Esophagus squamous epithelium (tissue), 5 donors: ENCODE measurements around the gene POMT2. TPM values are rescaled to one million over a fixed set of nuclear protein-coding genes. Genes with fewer than 3 reads are reported as not detected.

Experiments used
- DNase-seq: peaks from one replicate; lab custom pipeline; 2025; lab: John Stamatoyannopoulos, UW
- H3K27ac ChIP-seq, 4 donors: fragments of 200-600 bp; sonication (generic); one replicate each; pipeline ENCODE4 v1.5.1; 2016 to 2019; ENCODE audit warnings: mild to moderate bottlenecking in 1 of 4
- H3K27me3 ChIP-seq, 4 donors: fragments of 200-600 bp; sonication (generic); 1 replicate in 3 of 4; 2 replicates in 1 of 4; pipeline versions ENCODE4 v1.5.1 to v1.6.0; 2017 to 2021; ENCODE audit warnings: antibody characterized with exemption in 1 of 4
- H3K36me3 ChIP-seq, 3 donors: fragments of 200-600 bp; sonication (generic); one replicate each; pipeline ENCODE4 v1.5.1; 2016 to 2019
- H3K4me1 ChIP-seq, 3 donors: fragments of 200-600 bp; sonication (generic); one replicate each; pipeline ENCODE4 v1.5.1; 2017 to 2019
- H3K4me3 ChIP-seq, 4 donors: fragments of 200-600 bp; sonication (generic); 1 replicate in 3 of 4; 2 replicates in 1 of 4; pipeline ENCODE4 v1.5.1; 2016 to 2019; ENCODE audit warnings: mild to moderate bottlenecking in 2 of 4, moderate library complexity in 1 of 4
- H3K9me3 ChIP-seq, 3 donors: fragments of 200-600 bp; sonication (generic); one replicate each; pipeline ENCODE4 v1.5.1; 2016 to 2019
- POLR2A ChIP-seq, 4 donors: fragments of 450-650 bp; IDR thresholded peaks; one replicate each; pipeline ENCODE4 v1.6.1; 2017; ENCODE audit warnings: antibody characterized with exemption in 4 of 4, mild to moderate bottlenecking in 4 of 4, moderate library complexity in 3 of 4
- WGBS, 2 donors: methylation state at CpG; one replicate each; pipeline ENCODE4 v1.1.5; 2018; 5-methylcytosine and 5-hydroxymethylcytosine counted together
- intact Hi-C: fragments of 100-400 bp; cut with DNase I; formaldehyde crosslinking; loops from one replicate; pipeline ENCODE4 v1.15.0; 2022
- total RNA-seq, 4 donors: library from RNA; depleted of rRNA; stranded (reverse); fragments of >200 nt; gene quantifications; one replicate each; pipeline ENCODE4 v1.1.0, GENCODE V29; 2016
- TF ChIP-seq, protein P1 (sequence below), 6 experiments: fragments of 450-650 bp in 4 of 6; fragments of 200-600 bp in 2 of 6; sonication (generic) in 2 of 6; IDR thresholded peaks; one replicate each; pipeline ENCODE4 v1.5.1; 2016 to 2019; ENCODE audit warnings: antibody characterized with exemption in 6 of 6, mild to moderate bottlenecking in 4 of 6, moderate library complexity in 4 of 6
- donor health status: DM: yes; HTN: yes; CAD: no.

Gene POMT2
- total RNA-seq, 4 donors from 2014 or later: 7.3 to 16.0 (median 8.4) TPM

DNA sequence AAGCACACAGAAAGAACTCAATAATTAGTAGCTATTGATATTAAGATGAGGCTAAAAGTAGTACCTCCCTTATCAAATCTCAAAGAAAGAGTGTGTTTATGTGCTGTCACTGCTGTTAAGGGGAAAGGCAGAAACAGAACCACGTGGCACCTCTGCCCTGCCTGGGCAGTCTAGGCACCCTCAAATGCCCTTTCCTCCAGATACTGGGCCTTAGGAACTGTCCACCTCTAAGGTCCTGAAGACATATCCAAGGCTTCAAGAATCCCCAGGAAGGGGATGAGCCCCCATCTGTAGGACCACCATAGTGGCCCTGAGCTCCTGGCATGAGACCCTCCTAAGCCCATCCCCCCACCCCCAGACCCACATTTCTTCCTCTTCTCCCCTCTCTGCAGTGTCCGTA, 78.7 kb downstream of the POMT2 start:
- intact Hi-C loops: no loop called here
- Histone ChIP-seq H3K36me3 (peaks cover 0 to 21% (median 5%) of the 10 kb centered on the region in 3 donors), H3K27me3 (no peaks in the 10 kb centered on the region), H3K27ac (no peak overlapping the region), H3K4me3 (no peak overlapping the region), H3K4me1 (no peaks in the 10 kb centered on the region), H3K9me3 (no peaks in the 10 kb centered on the region)
- DNase-seq: no peak
- WGBS, 2 donors: 9 to 23% methylated on average over 1 of the region's 2 CpGs
- TF ChIP-seq POLR2A (IDR thresholded peaks at IDR 0.05): no peak
- TF ChIP-seq, protein P1, sequence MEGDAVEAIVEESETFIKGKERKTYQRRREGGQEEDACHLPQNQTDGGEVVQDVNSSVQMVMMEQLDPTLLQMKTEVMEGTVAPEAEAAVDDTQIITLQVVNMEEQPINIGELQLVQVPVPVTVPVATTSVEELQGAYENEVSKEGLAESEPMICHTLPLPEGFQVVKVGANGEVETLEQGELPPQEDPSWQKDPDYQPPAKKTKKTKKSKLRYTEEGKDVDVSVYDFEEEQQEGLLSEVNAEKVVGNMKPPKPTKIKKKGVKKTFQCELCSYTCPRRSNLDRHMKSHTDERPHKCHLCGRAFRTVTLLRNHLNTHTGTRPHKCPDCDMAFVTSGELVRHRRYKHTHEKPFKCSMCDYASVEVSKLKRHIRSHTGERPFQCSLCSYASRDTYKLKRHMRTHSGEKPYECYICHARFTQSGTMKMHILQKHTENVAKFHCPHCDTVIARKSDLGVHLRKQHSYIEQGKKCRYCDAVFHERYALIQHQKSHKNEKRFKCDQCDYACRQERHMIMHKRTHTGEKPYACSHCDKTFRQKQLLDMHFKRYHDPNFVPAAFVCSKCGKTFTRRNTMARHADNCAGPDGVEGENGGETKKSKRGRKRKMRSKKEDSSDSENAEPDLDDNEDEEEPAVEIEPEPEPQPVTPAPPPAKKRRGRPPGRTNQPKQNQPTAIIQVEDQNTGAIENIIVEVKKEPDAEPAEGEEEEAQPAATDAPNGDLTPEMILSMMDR (IDR thresholded peaks at IDR 0.05): no peak

DNA sequence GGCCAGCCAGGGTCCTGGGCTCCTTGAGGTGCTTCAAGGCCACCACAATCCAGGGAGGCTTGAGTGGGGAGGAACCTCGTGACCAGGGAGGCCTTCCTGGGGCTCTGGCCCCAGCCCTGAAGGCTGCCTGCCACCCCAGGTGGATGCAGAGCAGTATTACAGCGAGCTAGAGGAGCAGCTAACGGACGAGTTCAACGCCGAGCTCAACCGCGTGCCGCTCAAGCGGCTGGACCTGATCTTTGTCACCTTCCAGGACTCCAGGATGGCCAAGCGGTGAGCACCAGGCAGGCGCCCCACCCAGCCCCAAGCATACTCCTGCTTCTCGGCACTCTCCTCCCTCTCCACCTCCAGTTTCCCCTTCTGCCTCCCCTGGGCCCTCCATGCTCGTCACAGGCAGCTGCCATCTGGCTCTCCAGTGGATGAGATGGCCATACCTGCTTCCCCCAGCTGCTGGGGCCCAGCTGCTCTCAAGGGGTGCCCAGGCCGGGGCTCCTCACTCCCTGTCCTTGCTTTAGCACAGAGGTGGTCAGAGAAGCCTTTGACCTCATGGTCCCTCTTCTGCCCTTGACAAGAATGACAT, 80.3 kb downstream of the POMT2 start:
- no peaks in the 10 kb centered on the region for H3K9me3 ChIP-seq
- H3K27ac ChIP-seq: no peak overlapping the region
- TF ChIP-seq, protein P1 (IDR thresholded peaks at IDR 0.05): no peak
- TF ChIP-seq POLR2A (IDR thresholded peaks at IDR 0.05): no peak
- DNase-seq: no peak
- no peaks in the 10 kb centered on the region for H3K27me3 ChIP-seq
- no peak overlapping the region for H3K4me3 ChIP-seq
- H3K4me1 ChIP-seq: no peaks in the 10 kb centered on the region
- peaks cover 0 to 12% (median 0%) of the 10 kb centered on the region in 3 donors for H3K36me3 ChIP-seq
- intact Hi-C loops: no loop called here
- WGBS, 2 donors: 77 to 88% methylated on average over 6 to 13 of the region's 15 CpGs

DNA sequence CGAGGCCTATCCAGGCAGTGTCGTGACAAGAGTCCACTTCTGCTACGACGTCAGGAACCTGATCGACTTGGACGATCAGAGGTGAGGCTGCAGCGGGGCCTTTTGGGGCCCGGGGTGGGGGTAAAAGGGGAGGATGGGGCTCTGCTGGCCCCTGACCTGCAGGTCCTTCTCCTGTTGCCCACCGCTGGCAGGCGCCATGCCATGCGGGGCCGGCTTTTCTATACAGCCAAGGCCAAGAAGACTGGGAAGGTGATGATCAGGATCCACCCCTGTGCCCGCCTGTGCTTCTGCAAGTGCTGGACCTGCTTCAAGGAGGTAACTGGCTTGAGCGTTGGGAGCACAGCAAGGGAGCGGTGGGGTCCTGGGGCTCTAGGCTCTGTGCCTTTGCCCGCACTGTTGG, 81.3 kb downstream of the POMT2 start:
- Histone ChIP-seq H3K4me1 (no peaks in the 10 kb centered on the region), H3K27ac (no peak overlapping the region), H3K9me3 (no peaks in the 10 kb centered on the region), H3K36me3 (peaks cover 0 to 12% (median 0%) of the 10 kb centered on the region in 3 donors), H3K27me3 (no peaks in the 10 kb centered on the region), H3K4me3 (no peak overlapping the region)
- intact Hi-C loops: no loop called here
- no peak for DNase-seq
- 84% methylated on average over 3 of the region's 16 CpGs; no CpG with 5 or more reads in 1 of the 2 donors for WGBS, 2 donors
- TF ChIP-seq, protein P1 (IDR thresholded peaks at IDR 0.05): no peak
- no peak for TF ChIP-seq POLR2A (IDR thresholded peaks at IDR 0.05)

DNA sequence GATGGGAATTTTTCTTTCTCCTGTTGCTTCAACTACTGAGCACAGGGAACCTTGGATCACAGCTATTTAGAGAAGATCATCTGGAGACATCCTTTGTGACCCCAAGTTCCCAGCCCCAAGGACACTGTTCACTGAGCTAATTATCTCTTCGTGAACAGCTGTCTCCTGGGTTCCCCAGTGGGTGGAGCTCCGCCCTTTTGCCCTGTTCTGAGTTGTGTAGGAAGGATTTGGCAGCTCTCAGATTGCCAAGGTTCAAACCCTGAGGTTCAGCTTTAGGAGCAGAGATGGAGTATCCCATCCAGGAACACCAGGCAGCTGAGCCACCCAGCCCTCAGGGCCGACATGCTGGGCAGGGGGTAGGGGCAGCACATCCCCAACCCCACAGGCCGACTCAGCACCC, 81.7 kb downstream of the POMT2 start:
- intact Hi-C loops: no loop called here
- no peak for DNase-seq
- Histone ChIP-seq H3K27ac (no peak overlapping the region), H3K4me1 (no peaks in the 10 kb centered on the region), H3K36me3 (peaks cover 0 to 12% (median 0%) of the 10 kb centered on the region in 3 donors), H3K9me3 (no peaks in the 10 kb centered on the region), H3K4me3 (no peak overlapping the region), H3K27me3 (no peaks in the 10 kb centered on the region)
- 50 to 53% methylated on average over 2 of the region's 4 CpGs for WGBS, 2 donors
- no peak for TF ChIP-seq POLR2A (IDR thresholded peaks at IDR 0.05)
- TF ChIP-seq, protein P1 (IDR thresholded peaks at IDR 0.05): no peak

DNA sequence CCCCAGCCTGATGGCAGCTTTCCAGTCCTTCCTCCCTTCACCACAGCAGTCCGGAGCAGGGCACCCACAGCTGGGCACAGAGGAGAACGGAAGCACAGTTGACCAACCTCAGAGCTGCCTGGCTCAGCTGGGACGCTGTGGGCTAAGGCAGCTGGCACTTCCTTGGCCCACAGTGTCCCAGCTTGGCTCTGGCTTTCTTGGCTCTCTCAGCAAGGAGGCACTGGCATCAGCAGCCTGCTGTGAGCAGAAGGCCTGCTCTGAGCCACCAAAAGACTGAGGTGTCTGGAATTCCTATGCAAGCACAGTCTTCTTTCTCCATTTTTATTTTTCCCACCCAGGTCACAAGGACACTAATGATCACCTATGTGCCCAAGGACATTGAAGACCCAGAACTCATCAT, 82.3 kb downstream of the POMT2 start:
- Histone ChIP-seq H3K9me3 (no peaks in the 10 kb centered on the region), H3K4me1 (no peaks in the 10 kb centered on the region), H3K36me3 (peaks cover 0 to 10% (median 0%) of the 10 kb centered on the region in 3 donors), H3K4me3 (no peak overlapping the region), H3K27me3 (no peaks in the 10 kb centered on the region), H3K27ac (no peak overlapping the region)
- 41 to 62% methylated on average over 2 of the region's 3 CpGs for WGBS, 2 donors
- intact Hi-C loops: no loop called here
- no peak for TF ChIP-seq POLR2A (IDR thresholded peaks at IDR 0.05)
- TF ChIP-seq, protein P1 (IDR thresholded peaks at IDR 0.05): no peak
- DNase-seq: no peak
